ENCODE results near the gene SHC1. TPM values are rescaled to one million over a fixed set of nuclear protein-coding genes. Genes with fewer than 3 reads are reported as not detected.
"Not testable (repeated sequence)": the region's sequence is repeated elsewhere in the genome, so short reads cannot be mapped to it uniquely, and the experiment has no call there.

Gene SHC1
- total RNA-seq, 3 donors from 2014 or later (not counting 1 experiment from before 2014, with no cell fraction given), result 94.6 to 112 (median 96.8) TPM

DNA sequence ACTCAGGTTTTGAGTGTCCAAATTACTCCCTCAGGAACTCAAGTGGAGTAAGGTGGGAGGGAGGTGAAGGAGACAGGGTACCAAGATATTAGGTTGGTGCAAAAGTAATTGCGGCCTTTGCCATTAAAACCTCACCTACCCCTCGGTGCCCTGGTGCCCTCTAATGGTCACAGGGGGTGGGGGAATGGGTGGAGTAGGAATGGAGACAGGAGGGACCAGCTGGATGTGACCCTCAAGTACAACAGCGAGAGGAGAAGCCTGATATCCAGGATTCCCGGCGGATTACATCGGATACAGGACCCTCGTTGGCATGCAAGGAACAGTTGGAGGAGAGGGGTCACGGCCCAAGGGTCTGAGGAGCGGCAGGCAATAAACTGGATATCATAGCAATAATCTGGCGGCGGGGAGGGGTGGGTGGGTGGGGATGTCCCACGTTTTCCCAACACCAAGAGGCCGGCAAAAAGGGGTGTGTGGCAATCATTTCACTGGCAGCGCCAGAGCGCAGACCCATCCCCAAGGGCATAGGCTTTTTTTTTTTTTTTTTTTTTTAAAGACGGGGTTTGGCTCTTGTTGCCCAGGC, 27.7 kb upstream of the SHC1 start:
- no peak for ATAC-seq
- TF ChIP-seq, protein P1, sequence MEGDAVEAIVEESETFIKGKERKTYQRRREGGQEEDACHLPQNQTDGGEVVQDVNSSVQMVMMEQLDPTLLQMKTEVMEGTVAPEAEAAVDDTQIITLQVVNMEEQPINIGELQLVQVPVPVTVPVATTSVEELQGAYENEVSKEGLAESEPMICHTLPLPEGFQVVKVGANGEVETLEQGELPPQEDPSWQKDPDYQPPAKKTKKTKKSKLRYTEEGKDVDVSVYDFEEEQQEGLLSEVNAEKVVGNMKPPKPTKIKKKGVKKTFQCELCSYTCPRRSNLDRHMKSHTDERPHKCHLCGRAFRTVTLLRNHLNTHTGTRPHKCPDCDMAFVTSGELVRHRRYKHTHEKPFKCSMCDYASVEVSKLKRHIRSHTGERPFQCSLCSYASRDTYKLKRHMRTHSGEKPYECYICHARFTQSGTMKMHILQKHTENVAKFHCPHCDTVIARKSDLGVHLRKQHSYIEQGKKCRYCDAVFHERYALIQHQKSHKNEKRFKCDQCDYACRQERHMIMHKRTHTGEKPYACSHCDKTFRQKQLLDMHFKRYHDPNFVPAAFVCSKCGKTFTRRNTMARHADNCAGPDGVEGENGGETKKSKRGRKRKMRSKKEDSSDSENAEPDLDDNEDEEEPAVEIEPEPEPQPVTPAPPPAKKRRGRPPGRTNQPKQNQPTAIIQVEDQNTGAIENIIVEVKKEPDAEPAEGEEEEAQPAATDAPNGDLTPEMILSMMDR (IDR thresholded peaks at IDR 0.05), result no peak
- Mint-ChIP-seq H3K9me3 (no peaks in the 10 kb centered on the region), H3K27me3 (ENCODE audit: low read depth in 2 of 2) (no peaks in the 10 kb centered on the region), H3K27ac (no peak overlapping the region), H3K4me1 (peaks cover 15 to 31% of the 10 kb centered on the region in 2 donors), H3K4me3 (no peak overlapping the region), H3K36me3 (no peaks in the 10 kb centered on the region)
- DNase-seq, result peak in 1 of 2 donors; percentile 25
- Histone ChIP-seq H3K36me3 (ENCODE audit: control insufficient read depth, insufficient read depth, low read length) (no peaks in the 10 kb centered on the region), H3K4me1 (ENCODE audit: control insufficient read depth, insufficient read depth, low read length) (peaks cover 42% of the 10 kb centered on the region), H3K4me3 (ENCODE audit: low read length) (no peak overlapping the region), H3K27ac (ENCODE audit: low read length) (no peak overlapping the region), H3K9me3 (ENCODE audit: control insufficient read depth, insufficient read depth, low read length) (no peaks in the 10 kb centered on the region), H3K27me3 (ENCODE audit: control insufficient read depth, insufficient read depth, low read length) (no peaks in the 10 kb centered on the region)
- 87% methylated on average over 9 of the region's 16 CpGs for WGBS (ENCODE audit: insufficient coverage)
- intact Hi-C loops (cut with micrococcal nuclease), result loop anchor here (2.0 kb wide), 1 partner anchor 37 kb away; the partner anchor contains the start of gene PYGO2

GRCh38 chr1:154996966-154997701, 26.6 kb upstream of the SHC1 start:
- no peaks in the 10 kb centered on the region for H3K36me3 ChIP-seq (ENCODE audit: control insufficient read depth, insufficient read depth, low read length)
- no peak overlapping the region for H3K27ac Mint-ChIP-seq
- ATAC-seq, result no peak
- peaks cover 36% of the 10 kb centered on the region for H3K4me1 ChIP-seq (ENCODE audit: control insufficient read depth, insufficient read depth, low read length)
- H3K4me3 Mint-ChIP-seq, result peak overlapping the region; percentile 2
- TF ChIP-seq, protein P1 (IDR thresholded peaks at IDR 0.05), result no peak
- no peak for DNase-seq
- no peak overlapping the region for H3K4me3 ChIP-seq (ENCODE audit: low read length)
- H3K27me3 ChIP-seq (ENCODE audit: control insufficient read depth, insufficient read depth, low read length), result no peaks in the 10 kb centered on the region
- H3K36me3 Mint-ChIP-seq, result no peaks in the 10 kb centered on the region
- no peaks in the 10 kb centered on the region for H3K9me3 ChIP-seq (ENCODE audit: control insufficient read depth, insufficient read depth, low read length)
- peaks cover 15 to 32% of the 10 kb centered on the region in 2 donors for H3K4me1 Mint-ChIP-seq
- H3K27ac ChIP-seq (ENCODE audit: low read length), result no peak overlapping the region
- intact Hi-C loops (cut with micrococcal nuclease), result no loop called here
- H3K27me3 Mint-ChIP-seq (ENCODE audit: low read depth in 2 of 2), result no peaks in the 10 kb centered on the region
- 78% methylated on average over 15 of the region's 15 CpGs for WGBS (ENCODE audit: insufficient coverage)
- no peaks in the 10 kb centered on the region for H3K9me3 Mint-ChIP-seq

GRCh38 chr1:154995301-154995983, 24.9 kb upstream of the SHC1 start:
- H3K27me3 Mint-ChIP-seq (ENCODE audit: low read depth in 2 of 2); H3K27ac Mint-ChIP-seq; H3K9me3 Mint-ChIP-seq; ATAC-seq; H3K4me3 Mint-ChIP-seq; intact Hi-C loops (cut with micrococcal nuclease); H3K36me3 Mint-ChIP-seq; H3K36me3 ChIP-seq (ENCODE audit: control insufficient read depth, insufficient read depth, low read length); H3K4me3 ChIP-seq (ENCODE audit: low read length); H3K27me3 ChIP-seq (ENCODE audit: control insufficient read depth, insufficient read depth, low read length); H3K9me3 ChIP-seq (ENCODE audit: control insufficient read depth, insufficient read depth, low read length); H3K27ac ChIP-seq (ENCODE audit: low read length): not testable (repeated sequence)
- peak in 1 of 2 donors; percentile 41 for DNase-seq
- peaks cover 26% of the 10 kb centered on the region for H3K4me1 ChIP-seq (ENCODE audit: control insufficient read depth, insufficient read depth, low read length)
- H3K4me1 Mint-ChIP-seq, result peaks cover 15 to 28% of the 10 kb centered on the region in 2 donors
- WGBS (ENCODE audit: insufficient coverage), result 90% methylated on average over 5 of the region's 13 CpGs

DNA sequence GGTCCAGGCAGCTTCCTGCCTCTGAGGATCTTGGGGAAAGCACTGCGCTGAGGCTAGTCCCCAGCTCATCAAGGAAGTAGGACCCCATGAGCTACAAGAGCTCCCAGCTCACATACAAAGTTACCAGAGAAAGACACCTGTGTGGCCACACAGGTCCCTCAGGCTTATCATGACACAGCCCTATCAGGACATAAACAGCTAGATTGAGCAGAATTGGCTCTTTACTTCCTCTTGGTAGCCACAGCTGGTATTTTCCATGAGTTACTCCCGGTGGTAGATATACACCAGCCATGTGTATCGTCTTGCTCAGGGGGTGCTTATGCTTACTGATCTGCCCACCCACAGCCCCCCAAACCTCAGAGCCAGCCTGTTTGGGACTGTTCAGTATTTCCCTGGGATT, 24.0 kb upstream of the SHC1 start:
- TF ChIP-seq, protein P1 (IDR thresholded peaks at IDR 0.05), result no peak
- H3K27ac Mint-ChIP-seq, result no peak overlapping the region
- WGBS (ENCODE audit: insufficient coverage), result 41% methylated on average over 3 of the region's 3 CpGs

More for the DNA sequence above, 24.0 kb upstream of the SHC1 start:
- intact Hi-C loops (cut with micrococcal nuclease), result no loop called here
- no peak overlapping the region for H3K4me3 ChIP-seq (ENCODE audit: low read length)
- DNase-seq (no peak), ATAC-seq (no peak)
- H3K4me1 Mint-ChIP-seq, result peaks cover 10 to 24% of the 10 kb centered on the region in 2 donors
- no peaks in the 10 kb centered on the region for H3K27me3 ChIP-seq (ENCODE audit: control insufficient read depth, insufficient read depth, low read length)
- no peak overlapping the region for H3K4me3 Mint-ChIP-seq
- no peaks in the 10 kb centered on the region for H3K36me3 Mint-ChIP-seq
- H3K9me3 Mint-ChIP-seq, result no peaks in the 10 kb centered on the region
- no peaks in the 10 kb centered on the region for H3K9me3 ChIP-seq (ENCODE audit: control insufficient read depth, insufficient read depth, low read length)
- peaks cover 16% of the 10 kb centered on the region for H3K36me3 ChIP-seq (ENCODE audit: control insufficient read depth, insufficient read depth, low read length)
- peaks cover 18% of the 10 kb centered on the region for H3K4me1 ChIP-seq (ENCODE audit: control insufficient read depth, insufficient read depth, low read length)
- H3K27me3 Mint-ChIP-seq (ENCODE audit: low read depth in 2 of 2), result no peaks in the 10 kb centered on the region
- no peak overlapping the region for H3K27ac ChIP-seq (ENCODE audit: low read length)
